Astrocyte of the hippocampus (primary cell): ENCODE measurements around the gene UPB1.

ENCODE experiments used
- DNase-seq: peaks from one replicate; pipeline ENCODE4 v3.0.0; 2011; ENCODE audit warnings: low read depth, low spot score

Gene UPB1

GRCh38 chr22:24494528-24495364 lies at the start of gene UPB1:
TSS of gene UPB1 (plus strand) at chr22:24495332. CDS start at chr22:24495404, 72 bp downstream.
- DNase-seq, result no peak

- DNase-seq, result no peak
Measured at GRCh38 chr22:24445481-24446259, 49.5 kb upstream of the UPB1 start.

GRCh38 chr22:24446260-24446611 lies 48.9 kb upstream of the UPB1 start:
- no peak for DNase-seq

GRCh38 chr22:24450610-24451009 lies 44.5 kb upstream of the UPB1 start:
- no peak for DNase-seq

- no peak for DNase-seq
Measured at GRCh38 chr22:24451162-24451561, 44.0 kb upstream of the UPB1 start.

GRCh38 chr22:24453853-24454252 lies 41.3 kb upstream of the UPB1 start:
- DNase-seq, result no peak

GRCh38 chr22:24455039-24455438 lies 40.1 kb upstream of the UPB1 start:
- no peak for DNase-seq

GRCh38 chr22:24455751-24456426 lies 39.2 kb upstream of the UPB1 start:
- DNase-seq, result no peak

- no peak for DNase-seq
Measured at GRCh38 chr22:24457894-24458420, 37.2 kb upstream of the UPB1 start.

- DNase-seq, result no peak
Measured at GRCh38 chr22:24459911-24460310, 35.2 kb upstream of the UPB1 start.

- DNase-seq, result peak; percentile 38
Measured at GRCh38 chr22:24460418-24461089, 34.6 kb upstream of the UPB1 start.

GRCh38 chr22:24463071-24463760 lies 31.9 kb upstream of the UPB1 start:
- DNase-seq, result no peak

- DNase-seq, result peak; percentile 70
Measured at GRCh38 chr22:24465566-24465965, 29.6 kb upstream of the UPB1 start.

GRCh38 chr22:24465975-24466374 lies 29.2 kb upstream of the UPB1 start:
- no peak for DNase-seq

- DNase-seq, result peak; percentile 84
Measured at GRCh38 chr22:24466716-24467328, 28.3 kb upstream of the UPB1 start.

GRCh38 chr22:24467340-24467739 lies 27.8 kb upstream of the UPB1 start:
- no peak for DNase-seq

- peak; percentile 69 for DNase-seq
Measured at GRCh38 chr22:24471570-24471969, 23.6 kb upstream of the UPB1 start.

- no peak for DNase-seq
Measured at GRCh38 chr22:24473284-24473683, 21.8 kb upstream of the UPB1 start.

- peak; percentile 92 for DNase-seq
Measured at GRCh38 chr22:24474221-24474620, 20.9 kb upstream of the UPB1 start.

- DNase-seq, result peak; percentile 54
Measured at GRCh38 chr22:24474649-24475255, 20.4 kb upstream of the UPB1 start.
